ENCODE measurements around the gene UFSP1. TPM values are rescaled to one million over a fixed set of nuclear protein-coding genes. Genes with fewer than 3 reads are reported as not detected.

UFSP1 gene
- total RNA-seq, 1 donor from 2014 or later, result 0.58 TPM

DNA sequence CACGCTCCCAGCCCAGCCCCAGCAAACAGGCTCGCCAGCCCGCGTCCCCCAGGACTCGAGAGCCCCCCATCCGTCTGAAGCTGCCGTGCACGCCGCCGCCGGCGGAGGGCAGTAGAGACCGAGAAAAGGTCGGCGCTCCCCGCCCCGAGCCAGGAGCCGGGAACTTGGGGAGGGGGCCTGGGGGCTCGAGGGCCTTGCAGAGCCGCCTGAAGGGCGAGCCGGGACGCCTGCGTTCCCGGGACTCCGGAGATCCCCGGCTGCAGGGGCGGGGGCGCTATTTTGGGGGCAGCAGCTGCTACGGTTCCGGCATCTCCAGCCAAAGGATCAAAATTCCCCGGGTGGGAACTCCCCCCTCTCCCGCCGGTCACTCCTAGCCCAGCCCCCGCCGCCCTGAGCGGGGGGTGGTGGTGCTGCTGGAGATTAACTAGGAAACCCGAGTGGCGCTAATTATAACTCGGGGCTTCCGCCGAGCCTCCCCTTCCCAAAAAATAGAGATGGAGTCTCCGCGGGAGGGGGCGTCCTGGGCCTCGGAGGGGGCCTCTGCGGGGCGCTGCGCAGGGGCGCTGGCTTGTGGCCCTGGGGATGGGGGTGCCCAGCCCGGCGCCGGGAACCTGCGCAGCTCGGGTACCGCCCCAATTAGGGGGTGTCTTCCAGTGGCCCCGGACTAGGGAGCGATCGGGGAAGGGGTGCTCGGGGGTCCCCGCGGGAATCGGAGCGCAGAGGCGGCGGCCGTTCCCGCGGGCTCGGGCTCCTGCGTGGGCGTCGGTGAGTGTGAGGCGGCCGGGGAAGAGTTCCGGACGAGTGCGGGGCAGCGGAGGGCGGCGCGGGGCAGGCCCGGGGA lies 5.6 kb upstream of the UFSP1 start:
- TF ChIP-seq, protein P1, sequence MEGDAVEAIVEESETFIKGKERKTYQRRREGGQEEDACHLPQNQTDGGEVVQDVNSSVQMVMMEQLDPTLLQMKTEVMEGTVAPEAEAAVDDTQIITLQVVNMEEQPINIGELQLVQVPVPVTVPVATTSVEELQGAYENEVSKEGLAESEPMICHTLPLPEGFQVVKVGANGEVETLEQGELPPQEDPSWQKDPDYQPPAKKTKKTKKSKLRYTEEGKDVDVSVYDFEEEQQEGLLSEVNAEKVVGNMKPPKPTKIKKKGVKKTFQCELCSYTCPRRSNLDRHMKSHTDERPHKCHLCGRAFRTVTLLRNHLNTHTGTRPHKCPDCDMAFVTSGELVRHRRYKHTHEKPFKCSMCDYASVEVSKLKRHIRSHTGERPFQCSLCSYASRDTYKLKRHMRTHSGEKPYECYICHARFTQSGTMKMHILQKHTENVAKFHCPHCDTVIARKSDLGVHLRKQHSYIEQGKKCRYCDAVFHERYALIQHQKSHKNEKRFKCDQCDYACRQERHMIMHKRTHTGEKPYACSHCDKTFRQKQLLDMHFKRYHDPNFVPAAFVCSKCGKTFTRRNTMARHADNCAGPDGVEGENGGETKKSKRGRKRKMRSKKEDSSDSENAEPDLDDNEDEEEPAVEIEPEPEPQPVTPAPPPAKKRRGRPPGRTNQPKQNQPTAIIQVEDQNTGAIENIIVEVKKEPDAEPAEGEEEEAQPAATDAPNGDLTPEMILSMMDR (conservative IDR thresholded peaks at IDR 0.05; ENCODE audit: low read depth, low read length), result peak; percentile 75
- H3K4me3 ChIP-seq (ENCODE audit: low read depth, low read length), result peak overlapping the region; percentile 45
- DNase-seq (ENCODE audit: low read depth), result no peak

DNA sequence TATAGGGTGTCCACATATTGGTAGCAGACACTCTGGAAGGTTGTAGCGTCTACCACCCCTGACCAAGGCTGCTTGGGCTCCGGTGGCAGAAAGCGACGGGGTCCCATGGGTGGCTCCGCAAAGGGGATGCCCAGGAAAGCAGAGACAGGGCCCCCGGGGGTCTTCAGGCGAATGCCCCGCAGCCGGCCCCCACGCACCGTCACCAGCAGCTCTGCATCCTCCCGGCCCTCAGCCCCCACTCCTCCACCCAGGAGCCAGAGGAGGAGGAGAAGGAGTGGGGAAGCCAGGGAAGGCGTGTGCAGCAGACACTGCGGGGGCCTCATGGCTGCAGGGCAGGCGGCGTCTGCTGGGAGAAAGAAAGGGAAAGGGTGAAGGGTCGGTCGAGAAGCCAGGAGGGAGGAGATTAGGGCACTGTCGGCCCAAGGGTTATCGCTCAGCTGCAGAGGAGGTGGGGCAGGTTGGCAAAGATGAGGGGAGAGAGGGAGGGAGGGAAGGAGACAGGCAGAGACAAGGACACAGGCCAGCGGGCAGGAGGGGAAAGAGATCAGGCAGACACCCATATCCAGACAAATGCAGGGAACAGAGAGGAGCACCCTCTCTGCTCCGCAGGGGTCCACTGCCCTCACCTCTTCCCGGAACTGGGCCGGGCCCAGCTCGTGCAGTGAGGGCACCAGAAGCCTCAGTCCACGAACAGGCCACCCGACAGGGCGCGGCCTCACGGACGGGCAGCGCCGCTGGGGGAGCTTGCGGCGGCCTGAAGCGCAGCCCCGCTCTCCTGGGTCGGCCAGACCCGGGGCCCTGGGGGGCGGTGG lies 4.6 kb upstream of the UFSP1 start:
- H3K4me3 ChIP-seq (ENCODE audit: low read depth, low read length), result no peak overlapping the region
- TF ChIP-seq, protein P1 (conservative IDR thresholded peaks at IDR 0.05; ENCODE audit: low read depth, low read length), result no peak
- no peak for DNase-seq (ENCODE audit: low read depth)

DNA sequence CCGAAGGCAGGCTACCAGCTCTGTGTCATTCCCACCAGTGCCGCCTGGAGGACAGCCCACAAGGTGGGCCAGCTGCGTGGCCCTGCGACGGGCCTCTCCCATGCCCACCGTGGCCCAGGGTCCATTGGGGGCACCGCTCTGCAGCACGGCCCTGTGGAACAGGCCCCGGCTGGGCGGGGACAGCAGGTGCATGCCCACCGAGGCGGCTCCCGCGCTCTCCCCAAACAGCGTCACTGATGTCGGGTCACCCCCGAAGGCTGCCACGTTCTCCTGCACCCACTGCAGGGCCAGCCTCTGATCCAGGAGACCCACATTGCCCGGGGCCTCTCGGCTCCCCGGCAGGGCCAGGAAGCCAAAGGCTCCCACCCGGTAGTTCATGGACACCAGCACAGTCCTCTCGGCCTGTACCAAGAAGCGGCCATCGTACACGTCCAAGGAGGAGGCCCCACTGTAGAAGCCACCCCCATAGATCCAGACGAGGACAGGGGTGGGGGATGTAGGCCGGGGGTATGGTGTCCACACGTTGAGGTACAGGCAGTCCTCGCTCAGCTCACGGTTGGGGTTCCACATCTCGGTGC lies 3.9 kb upstream of the UFSP1 start:
- TF ChIP-seq, protein P1 (conservative IDR thresholded peaks at IDR 0.05; ENCODE audit: low read depth, low read length), result no peak
- no peak overlapping the region for H3K4me3 ChIP-seq (ENCODE audit: low read depth, low read length)
- DNase-seq (ENCODE audit: low read depth), result no peak

DNA sequence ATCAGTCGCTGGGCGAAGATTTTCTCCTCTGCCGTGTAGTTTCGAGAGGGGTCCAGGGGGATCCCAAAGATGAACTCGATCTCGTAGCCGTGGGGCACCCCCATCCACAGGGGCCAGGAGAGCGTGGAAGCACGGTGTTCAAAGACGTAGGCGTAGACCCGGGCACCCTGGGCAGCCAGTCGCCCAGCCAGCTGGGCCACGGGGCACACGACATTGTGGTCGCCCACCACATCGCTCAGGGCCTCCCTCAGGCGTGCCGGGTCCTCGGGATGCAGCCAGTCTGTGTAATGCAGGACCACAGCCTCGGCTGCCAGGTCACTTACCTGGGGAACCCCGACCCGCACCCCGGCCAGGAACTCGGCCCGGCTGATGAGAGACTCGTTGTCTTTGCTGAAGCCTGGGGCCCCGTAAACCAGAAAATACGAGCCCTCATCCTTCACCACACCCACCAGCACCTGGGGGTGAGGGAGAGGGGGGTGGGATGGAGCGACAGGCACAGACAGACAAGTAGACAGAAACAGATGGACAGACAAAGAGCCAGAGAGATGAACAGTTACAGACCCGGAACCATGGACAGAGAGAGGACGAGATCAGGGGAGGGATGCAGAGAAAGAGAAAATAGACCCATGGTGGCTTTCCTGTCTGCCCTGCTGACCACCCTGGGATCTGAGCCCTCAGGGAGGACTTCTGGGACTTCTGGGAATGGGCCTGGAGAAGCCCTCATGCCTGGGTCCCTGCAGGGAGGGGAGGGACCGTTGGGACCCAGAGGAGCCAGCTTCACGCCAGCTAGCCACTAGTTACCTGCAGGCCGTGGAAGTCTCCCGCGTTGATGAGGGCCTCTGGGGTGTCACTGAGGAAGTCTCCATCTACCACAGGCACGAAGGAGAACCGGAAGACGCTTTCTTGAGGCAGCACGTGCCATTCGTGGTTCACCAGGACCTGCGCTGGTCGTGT lies 3.1 kb upstream of the UFSP1 start:
- no peak overlapping the region for H3K4me3 ChIP-seq (ENCODE audit: low read depth, low read length)
- no peak for DNase-seq (ENCODE audit: low read depth)
- TF ChIP-seq, protein P1 (conservative IDR thresholded peaks at IDR 0.05; ENCODE audit: low read depth, low read length), result no peak

DNA sequence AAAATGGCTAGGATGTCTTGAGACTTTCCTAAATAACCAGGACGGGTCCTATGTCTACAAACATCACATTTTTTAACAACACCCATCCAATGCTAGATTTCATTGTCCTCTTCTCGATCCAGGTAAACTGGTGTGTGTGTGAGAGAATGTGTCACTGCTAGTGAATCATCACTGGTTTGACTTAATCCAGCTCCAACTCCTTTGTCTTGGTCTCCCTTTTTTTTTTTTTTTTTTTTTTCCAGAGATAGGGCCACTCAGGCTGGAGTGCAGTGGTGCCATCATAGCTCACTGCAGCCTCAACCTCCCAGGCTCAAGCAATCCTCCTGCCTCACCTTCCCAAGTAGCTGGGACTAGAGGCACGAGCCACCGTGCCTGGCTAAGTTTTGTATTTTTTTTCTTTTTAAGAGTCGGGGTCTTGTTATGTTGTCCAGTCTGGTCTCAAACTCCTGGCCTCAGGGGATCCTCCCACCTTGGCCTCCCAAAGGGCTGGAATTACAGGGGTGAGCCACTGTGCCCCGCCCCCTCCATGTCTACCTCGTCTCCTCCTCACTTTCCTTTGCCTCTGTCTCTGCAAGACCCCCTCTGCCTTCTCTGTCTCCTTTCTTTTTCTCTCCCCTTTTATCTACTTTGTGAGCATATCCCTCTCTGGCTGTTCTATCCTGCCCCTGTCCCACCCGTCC lies 2.2 kb upstream of the UFSP1 start:
- no peak for DNase-seq (ENCODE audit: low read depth)
- TF ChIP-seq, protein P1 (conservative IDR thresholded peaks at IDR 0.05; ENCODE audit: low read depth, low read length), result no peak
- H3K4me3 ChIP-seq (ENCODE audit: low read depth, low read length), result no peak overlapping the region

Measured in epithelial cell of proximal tubule (primary cell).